SKM-1 (cell line): ENCODE results near the gene VIM.
"Not testable (repeated sequence)": the region's sequence is repeated elsewhere in the genome, so short reads cannot be mapped to it uniquely, and the experiment has no call there.

ENCODE experiments used
- DNase-seq: peaks from one replicate; lab custom pipeline; 2025; ENCODE audit not compliant: unreplicated experiment; lab: John Stamatoyannopoulos, UW

The VIM gene

DNA sequence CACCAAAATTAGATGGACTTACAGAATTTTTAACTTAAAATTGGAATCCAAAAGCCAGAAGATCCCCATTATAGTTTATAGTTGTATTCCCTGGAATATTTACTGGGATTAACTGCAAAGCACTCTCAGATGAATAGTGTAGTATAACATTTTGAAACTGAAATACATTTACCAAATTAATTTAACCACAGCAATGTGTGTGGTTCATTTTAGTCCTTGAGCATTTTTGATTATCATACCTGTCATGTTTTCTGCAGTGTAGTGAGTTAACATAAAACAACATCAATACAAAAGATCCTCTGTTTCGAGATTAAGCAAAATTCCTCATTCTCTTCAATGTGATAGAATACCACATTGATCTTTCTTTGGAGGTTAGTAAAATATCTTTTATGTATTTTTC lies 3.7 kb downstream of the VIM start:
- DNase-seq, result no peak

DNA sequence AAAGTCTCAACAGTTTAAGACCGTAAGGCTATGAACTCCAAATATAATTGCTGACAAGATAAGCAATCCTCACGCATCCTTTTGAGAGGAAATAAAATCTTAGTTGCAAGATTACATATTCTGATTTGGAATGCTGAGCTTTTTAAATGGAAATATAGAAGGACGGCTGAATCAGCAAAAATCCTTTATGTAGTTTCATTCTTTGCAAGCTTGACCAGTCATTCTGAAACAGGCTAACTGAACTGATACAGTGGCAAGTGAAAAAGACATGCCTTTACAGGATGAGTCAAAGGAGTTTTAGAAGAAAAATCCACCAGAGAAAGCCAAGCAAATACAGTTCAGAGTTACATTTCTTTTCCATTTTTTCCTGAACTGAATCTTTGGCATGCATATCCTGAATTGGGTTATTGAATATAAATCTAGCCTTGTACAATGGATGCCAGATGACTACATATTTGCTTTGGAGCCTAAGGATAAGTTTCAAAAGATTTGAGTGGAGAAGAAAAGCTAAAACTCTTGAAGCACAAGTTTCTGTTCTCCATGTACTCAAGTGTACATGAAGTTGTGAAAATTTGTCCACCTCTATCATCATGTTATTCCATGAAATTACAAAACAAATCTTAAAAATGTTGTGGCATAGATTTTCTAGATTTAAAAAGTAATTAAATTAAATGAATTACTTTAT lies 4.4 kb downstream of the VIM start:
- no peak for DNase-seq

DNA sequence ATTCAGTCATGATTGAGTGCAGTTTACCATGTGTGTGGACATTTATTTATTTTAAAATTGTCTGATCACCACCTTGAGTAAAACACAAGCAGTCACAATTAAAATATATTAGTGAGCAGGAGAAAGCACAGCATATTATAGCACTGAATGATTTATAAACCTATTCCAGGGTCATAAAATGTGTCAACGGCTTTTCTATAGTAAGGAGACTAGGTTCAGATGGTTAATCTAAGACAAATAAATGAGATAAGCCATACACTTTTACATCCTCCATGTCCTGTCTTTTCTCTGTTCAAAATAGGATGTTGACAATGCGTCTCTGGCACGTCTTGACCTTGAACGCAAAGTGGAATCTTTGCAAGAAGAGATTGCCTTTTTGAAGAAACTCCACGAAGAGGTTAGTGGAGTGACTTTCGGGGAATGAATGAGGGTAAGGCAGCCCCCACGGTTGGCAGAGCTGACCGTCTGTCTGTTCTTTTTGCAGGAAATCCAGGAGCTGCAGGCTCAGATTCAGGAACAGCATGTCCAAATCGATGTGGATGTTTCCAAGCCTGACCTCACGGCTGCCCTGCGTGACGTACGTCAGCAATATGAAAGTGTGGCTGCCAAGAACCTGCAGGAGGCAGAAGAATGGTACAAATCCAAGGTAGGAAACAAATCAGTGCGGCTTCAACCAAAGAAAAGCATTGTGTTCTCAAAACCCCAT lies 5.4 kb downstream of the VIM start:
- no peak for DNase-seq

DNA sequence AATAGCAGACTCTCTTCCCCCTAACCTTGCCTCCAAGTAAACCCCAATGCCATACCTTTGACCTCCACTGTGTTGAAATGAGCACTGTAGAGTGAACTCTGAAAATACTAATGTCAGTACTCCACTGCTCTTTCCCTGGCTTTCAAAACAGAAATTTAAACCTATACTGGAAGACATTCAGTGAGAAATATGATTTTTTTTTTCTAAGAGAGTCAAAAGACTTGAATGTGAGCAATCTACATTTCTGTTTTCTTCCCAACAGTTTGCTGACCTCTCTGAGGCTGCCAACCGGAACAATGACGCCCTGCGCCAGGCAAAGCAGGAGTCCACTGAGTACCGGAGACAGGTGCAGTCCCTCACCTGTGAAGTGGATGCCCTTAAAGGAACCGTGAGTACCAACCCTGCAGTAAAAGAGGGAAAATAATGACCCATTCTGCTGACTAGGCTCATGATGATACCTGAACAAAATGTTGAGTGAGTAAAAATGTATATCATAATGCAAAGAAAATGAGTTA lies 6.4 kb downstream of the VIM start:
- DNase-seq, result no peak

DNA sequence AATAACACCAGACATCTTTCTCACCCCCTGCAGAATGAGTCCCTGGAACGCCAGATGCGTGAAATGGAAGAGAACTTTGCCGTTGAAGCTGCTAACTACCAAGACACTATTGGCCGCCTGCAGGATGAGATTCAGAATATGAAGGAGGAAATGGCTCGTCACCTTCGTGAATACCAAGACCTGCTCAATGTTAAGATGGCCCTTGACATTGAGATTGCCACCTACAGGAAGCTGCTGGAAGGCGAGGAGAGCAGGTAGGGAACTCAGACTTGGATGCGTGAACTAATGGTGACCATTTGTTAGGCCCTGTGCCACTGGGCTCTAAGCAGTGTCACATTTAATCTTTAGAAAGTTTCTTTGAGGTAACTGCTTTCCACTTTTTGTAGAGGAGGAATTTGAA lies 7.1 kb downstream of the VIM start:
- DNase-seq, result no peak

DNA sequence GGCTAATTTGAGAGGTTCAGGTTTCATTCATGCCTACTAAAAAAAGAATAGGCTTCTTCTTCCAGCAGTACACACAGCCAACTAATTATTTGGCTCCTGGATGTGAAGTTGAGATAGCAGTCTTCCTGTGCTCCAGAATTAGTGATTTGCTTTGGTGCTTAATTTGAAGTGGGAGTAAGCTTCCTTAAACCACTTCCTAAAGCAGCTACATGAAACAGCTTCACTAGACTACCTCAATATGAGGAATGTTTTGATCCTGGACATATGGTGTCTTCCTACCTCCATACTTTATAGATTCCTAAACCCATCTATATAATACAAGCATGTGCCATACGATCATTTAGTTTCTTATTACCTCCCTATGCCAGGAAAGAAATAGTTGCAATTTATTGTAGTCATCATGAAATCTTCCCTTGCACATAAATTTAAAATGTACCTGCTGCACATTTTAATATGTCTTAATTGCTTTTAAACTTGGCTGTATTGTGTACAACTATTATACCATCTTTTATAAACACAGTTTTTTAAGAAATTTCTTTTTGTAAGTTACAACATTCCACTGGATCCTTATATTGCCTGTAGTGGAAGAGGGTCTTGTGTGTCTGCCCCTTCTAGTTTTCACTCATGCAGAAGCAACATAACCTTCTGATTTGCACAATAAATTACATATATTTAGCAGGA lies 8.6 kb downstream of the VIM start:
- DNase-seq, result no peak

DNA sequence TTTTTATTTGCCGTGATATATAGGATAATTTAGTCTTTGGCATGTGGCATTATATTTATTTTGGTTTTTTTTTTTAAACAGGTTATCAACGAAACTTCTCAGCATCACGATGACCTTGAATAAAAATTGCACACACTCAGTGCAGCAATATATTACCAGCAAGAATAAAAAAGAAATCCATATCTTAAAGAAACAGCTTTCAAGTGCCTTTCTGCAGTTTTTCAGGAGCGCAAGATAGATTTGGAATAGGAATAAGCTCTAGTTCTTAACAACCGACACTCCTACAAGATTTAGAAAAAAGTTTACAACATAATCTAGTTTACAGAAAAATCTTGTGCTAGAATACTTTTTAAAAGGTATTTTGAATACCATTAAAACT lies 9.1 kb downstream of the VIM start:
- DNase-seq, result no peak

DNA sequence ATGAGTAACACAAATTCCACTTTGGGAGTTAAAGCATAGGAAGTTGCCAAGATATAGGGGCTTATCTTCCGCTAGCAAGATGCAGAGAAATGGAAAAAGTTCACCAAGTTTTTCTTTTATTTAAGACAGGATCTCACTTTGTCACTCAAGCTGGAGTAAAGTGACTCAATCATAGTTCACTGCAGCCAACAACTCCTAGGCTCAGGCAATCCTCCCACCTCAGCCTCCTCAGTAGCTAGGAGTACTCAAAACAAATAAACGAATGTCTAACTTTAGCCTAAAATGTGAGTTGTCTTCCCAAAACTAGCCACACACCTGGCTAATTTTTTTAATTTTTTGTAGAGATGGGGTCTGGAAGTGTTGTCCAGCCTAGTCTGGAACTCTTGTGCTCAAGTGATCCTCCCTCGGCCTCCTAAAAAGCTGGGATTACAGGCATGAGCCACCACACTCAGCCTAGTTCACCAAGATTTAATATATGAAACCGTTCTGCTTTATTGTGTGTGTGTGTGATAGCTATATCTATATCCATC lies 9.9 kb downstream of the VIM start:
- DNase-seq, result no peak

DNA sequence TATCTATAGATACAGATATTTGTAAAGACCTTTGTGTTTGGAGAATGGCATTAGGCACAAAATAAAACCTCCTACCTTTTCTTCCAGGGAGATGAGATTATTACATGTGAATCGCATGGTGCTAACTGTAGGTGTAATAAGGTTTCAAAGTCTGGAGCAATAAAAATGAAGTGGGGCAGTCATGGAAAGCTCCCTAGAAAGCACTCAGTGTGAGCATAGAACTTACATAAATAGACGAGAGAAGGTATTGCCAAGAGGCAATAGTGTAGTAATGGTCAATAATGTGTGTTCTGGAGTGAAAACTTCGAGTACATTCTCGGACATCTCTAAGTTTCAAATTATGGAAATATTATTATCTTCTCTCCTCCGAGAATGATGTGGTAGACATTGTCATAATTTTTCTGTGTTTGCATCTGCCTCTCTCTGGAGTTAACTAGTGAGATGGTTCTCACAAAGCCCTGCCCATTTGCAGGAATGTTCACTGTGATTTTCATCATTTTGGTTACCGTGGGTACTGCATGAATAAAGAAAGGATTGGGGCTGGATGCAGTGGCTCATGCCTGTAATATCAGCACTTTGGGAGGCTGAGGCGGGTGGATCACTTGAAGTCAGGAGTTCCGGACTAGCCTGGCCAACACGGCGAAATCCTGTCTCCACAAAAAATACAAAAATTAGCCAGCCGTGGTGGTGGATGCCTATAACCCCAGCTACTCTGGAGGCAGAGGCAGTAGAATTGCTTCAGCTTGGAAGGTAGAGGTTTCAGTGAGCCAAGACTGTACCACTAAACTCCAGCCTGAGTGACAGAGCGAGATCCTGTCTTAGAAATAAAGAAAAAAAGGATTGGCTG lies 10.6 kb downstream of the VIM start:
- no peak for DNase-seq

DNA sequence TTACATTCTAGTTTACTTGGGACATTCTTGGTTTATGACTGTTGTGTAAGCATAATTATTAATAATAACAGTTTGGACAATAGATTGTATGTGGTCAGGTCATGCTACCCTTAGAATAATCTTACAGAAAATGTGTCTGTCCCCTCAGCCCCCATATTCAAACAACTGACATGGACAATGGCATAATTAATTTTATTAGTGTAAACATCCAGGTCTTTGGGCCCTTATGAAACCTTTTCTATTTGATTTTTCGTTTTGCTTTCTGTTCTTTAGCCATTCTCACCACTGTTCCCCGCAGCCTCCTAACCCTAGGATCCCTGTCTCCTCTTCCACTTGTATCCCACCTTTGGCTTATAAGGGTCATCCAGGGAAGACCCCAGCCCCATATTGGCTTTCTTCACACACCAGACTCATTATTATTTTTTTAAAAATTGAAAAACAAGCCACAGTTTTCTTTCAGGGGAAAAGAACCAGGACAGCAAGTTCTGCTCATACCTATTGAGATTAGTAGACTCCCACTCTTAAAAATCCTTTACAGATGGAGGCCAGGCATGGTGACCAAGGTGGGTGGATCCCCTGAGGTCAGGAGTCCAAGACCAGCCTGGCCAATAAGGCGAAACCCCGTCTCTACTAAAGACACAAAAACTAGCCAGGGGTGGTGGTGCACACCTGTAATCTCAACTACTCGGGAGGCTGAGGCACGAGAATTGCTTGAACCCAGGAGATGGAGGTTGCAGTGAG lies 11.5 kb downstream of the VIM start:
- no peak for DNase-seq

DNA sequence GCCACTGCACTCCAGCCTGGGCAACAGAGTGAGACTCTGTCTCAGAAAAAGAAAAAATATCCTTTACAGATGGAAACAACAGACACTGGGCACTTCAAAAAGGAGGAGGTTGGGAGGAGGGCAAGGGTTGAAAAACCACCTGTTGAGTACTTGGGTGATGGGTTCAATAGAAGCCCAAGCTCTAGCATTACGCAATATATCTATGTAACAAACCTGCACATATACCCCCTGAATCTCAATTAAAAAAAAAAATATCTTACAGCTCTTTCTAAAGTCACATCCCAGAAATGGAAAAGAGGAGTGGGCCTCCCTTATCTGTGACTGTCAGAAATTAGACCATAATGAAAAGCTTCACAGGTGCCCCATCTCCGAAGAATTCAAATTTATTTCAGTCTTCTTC lies 12.1 kb downstream of the VIM start:
- DNase-seq, result no peak

DNA sequence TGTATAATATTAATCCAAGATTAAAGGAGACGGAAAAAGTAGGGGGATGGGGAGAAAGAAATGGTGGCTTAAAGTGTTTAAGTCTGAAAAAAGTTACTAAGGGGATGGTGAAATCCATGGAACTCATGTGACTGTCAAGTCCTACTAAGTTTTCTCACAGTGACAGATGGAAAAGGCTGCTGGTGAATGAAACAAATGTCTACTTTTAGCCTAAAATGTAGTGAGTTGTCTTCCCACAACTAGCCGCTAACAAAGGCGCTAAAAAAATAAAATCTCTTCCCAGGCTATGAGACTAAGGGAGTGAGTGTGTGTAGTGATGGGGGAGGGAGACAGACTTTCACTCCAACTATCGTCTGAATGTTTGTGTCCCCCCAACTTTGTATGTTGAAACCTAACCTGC lies 12.6 kb downstream of the VIM start:
- no peak for DNase-seq

DNA sequence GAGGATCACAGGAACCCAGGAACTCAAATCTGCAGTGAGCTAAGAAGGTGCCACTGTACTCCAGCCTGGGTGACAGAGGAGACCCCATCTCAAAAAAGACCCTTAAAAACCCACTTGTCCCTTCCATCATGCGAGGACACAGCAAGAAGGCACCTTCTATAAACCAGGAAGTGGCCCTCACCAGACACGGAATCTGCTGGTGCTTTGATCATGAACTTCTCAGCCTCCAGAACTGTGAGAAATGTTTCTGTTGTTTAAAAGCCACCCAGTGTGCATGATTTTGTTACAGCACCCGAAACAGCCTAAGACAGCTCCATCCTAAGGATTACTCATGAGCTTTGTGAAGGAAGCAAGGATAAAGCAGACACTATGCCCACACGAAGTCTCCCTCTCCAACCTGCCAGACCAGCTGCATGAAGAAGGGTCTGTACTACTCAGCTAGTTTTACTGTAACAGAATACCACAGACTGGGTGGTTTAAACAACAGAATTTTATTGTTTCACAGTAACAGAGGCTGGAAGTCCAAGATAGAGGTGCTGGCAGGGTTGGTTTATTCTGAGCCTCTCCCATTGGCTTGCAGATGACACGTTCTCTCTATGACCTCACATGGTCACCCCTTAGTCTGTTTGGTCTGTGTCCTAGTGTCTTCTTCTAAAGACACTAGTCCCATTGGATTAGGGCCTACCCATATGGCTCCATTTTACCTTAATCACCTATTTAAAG lies 13.7 kb downstream of the VIM start:
- no peak for DNase-seq

DNA sequence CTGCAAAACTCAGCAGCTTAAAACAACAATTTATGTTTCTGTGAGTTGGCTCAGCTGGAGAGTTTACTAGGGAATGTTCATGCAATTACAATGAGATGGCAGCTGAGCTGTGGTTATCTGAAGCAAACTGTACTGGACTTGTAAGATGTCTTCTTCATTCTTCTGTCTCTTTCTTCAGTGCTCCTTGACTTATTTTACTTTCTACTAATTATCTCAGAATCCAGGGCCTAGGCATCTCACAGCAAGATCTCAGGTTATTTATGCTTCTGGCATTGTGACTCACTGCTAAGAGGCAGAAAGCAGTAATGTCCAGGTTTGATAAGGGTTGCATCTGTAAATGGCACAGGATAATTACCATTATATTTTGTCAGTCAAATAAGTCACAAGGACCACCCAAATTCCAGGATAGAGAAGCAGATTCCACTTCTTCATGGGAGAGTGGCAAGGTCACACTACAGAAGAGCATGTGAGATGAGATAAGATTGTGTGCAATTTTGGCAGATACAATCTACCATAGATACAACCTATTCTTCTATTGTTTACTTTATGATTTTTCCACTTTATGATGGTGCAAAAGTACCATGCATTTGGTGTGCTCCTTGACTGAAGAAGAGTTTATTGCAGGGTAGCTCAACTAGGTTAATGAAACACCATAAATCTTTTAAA lies 16.8 kb downstream of the VIM start:
- DNase-seq, result no peak

DNA sequence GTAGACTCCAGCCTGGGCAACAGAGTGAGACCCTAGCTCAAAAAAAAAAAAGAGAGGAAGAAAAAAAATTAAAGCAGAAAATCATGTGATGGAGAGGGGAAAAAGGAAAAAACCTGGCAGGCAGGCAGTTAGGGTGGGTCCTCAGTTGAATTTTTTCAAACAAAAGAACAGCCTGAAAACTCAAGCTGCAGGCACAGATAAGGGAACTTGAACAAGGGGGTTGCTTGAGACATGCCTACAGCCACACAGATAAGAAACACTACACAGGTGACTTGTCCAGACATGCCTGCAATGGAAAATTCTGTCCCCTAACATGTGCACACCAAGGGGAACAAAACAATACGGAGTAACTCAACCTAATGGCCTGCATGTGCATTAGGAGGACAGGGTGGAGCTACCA lies 19.2 kb downstream of the VIM start:
- no peak for DNase-seq

DNA sequence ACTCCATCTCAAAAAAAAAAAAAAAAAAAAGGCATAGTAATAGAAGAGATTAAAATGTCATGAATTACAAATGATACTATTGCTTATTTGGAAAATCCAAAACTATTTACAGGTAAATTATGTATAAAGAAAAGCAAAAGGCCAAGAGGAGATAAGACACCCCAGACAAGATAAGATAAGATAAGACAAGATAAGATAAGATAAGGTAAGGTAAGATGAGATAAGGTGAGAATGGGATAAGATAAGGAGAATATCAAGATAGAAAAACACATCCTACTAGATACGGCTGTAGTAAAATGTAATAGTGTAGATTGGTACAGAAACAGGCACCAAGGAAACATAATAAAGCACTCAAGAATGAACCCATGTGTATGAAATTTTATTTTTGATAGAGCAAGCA lies 20.9 kb downstream of the VIM start:
- no peak for DNase-seq

DNA sequence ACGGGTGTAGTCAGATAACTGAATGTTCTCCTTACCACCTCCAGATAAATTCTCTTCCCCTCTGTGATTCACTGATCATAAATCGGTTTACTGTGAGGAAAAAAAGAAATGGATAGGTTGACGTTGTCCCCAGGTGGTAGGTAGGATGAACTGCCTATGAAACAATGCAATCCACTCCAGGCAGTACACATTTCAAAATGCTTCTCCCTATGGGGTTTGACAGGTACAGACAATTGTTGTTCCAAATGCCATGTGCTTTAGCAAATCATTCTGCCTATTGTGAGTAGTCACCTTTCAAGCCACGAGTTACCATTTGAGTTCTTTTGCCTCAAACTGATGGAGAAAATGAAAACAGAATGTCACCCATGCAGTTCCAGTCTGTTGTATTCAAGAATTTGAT lies 21.8 kb downstream of the VIM start:
- no peak for DNase-seq

DNA sequence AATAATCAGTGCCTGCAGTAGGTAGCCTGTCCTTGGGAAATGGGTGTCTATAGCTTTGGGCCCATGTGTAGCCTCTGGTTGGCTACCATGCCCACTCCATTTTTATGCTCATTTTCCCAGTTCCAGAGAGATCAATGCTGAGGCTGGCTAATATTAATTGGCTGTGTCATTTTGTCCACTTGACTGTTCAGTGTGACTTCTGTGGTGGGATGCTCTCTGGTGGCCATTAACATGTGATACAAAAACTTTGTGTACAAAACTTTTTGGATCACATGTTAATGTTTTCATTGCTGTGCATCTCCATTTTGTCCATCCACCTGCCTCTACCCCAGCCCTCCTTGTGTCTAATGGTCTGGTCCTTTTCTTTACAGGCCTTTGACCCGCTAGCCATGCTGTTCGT lies 22.7 kb downstream of the VIM start:
- no peak for DNase-seq

DNA sequence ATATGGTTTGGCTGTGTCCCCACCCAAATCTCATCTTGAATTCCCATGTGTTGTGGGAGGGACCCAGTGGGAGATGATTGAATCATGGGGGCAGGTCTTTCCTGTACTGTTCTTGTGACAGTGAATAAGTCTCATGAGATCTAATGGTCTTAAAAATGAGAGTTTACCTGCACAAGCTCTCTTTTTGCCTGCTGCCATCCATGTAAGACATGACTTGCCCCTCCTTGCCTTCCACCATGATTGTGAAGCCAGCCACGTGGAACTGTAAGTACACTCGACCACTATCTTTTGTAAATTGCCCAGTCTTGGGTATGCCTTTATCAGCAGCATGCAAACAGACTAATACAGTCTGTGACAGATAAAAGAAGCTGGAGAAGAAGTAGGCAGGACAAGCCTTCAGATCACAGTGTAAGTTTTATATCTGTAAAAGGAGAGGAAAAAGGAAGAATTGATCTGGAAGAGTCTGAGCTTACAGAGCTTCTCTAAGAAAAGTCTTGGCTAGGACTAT lies 26.6 kb downstream of the VIM start:
- DNase-seq, result not testable (repeated sequence)
